GM10266 (cell line): ENCODE results near the gene RAB11B.

Experiments used
- DNase-seq: peaks from one replicate; pipeline ENCODE4 v3.0.0; 2012; ENCODE audit errors: extremely low spot score
- CTCF ChIP-seq: IDR thresholded peaks from 2 replicates; pipeline ENCODE4 v1.5.1; 2012; ENCODE audit warnings: mild to moderate bottlenecking, low read depth; ENCODE audit not compliant: control insufficient read depth, insufficient read depth; ENCODE audit errors: missing control alignments

The RAB11B gene

GRCh38 chr19:8451377-8451776 lies 61.2 kb downstream of the RAB11B start:
- no peak for TF ChIP-seq CTCF
- DNase-seq, result no peak

GRCh38 chr19:8451885-8452284 lies 61.7 kb downstream of the RAB11B start:
- TF ChIP-seq CTCF, result no peak
- no peak for DNase-seq

GRCh38 chr19:8452446-8453123 lies 62.4 kb downstream of the RAB11B start:
- no peak for DNase-seq
- no peak for TF ChIP-seq CTCF

GRCh38 chr19:8453616-8454015 lies 63.5 kb downstream of the RAB11B start:
- DNase-seq, result no peak
- TF ChIP-seq CTCF, result no peak
